PC-9 (cell line): ENCODE measurements around the gene PJA1. TPM values are rescaled to one million over a fixed set of nuclear protein-coding genes. Genes with fewer than 3 reads are reported as not detected.

Experiments
- Bru-seq: library from RNA; stranded (reverse); fragments of 400-500 nt; gene quantifications from one replicate; lab custom pipeline; 2021; lab: Mats Ljungman, UMichigan
- BruChase-seq, 2 experiments: library from RNA; stranded (reverse); fragments of 400-500 nt; gene quantifications; one replicate each; lab custom pipeline; 2021; lab: Mats Ljungman, UMichigan
- BruUV-seq: library from RNA; stranded (reverse); fragments of 400-500 nt; replicated peaks from 2 replicates; lab custom pipeline; 2021; lab: Mats Ljungman, UMichigan
- CTCF ChIA-PET: fragments of 300-600 bp; sonication (Branson Sonifier 250); formaldehyde crosslinking; loops from one replicate; lab custom pipeline; 2022; ENCODE audit warnings: antibody characterized with exemption; lab: Charles Lee
- POLR2A ChIA-PET: fragments of 300-600 bp; sonication (Branson Sonifier 250); formaldehyde crosslinking; loops from one replicate; lab custom pipeline; 2022; ENCODE audit warnings: antibody characterized with exemption; ENCODE audit not compliant: unreplicated experiment; lab: Charles Lee
- DNase-seq, 2 experiments: peaks; one replicate each; pipeline versions ENCODE4 v3.0.0 to v3.0.0-alpha.2; 2015 to 2022; ENCODE audit warnings: mixed read lengths in 1 of 2
- H2AFZ ChIP-seq: fragments of 200-600 bp; sonication (generic); 2 replicates; pipeline ENCODE4 v1.8.1; 2017; ENCODE audit warnings: antibody characterized with exemption
- H3F3A ChIP-seq: fragments of 200-600 bp; sonication (generic); 2 replicates; pipeline ENCODE4 v1.8.1; 2017; ENCODE audit warnings: antibody characterized with exemption, mild to moderate bottlenecking, low read depth; ENCODE audit not compliant: insufficient read depth
- H3K27ac ChIP-seq: fragments of 200-600 bp; sonication (generic); 2 replicates; pipeline ENCODE4 v1.6.1; 2016; ENCODE audit warnings: mixed run types
- H3K27me3 ChIP-seq: fragments of 200-600 bp; sonication (generic); 2 replicates; pipeline ENCODE4 v1.6.1; 2016; ENCODE audit warnings: low read depth, mixed run types; ENCODE audit not compliant: insufficient read depth
- H3K36me3 ChIP-seq: fragments of 200-600 bp; sonication (generic); 2 replicates; pipeline ENCODE4 v1.6.1; 2016; ENCODE audit warnings: low read depth, mixed run types
- H3K4me1 ChIP-seq: fragments of 200-600 bp; sonication (generic); replicated peaks from 2 replicates; pipeline ENCODE4 v1.6.1; 2016; ENCODE audit warnings: mixed run types; ENCODE audit not compliant: insufficient read depth
- H3K4me2 ChIP-seq: fragments of 200-600 bp; sonication (generic); 2 replicates; pipeline ENCODE4 v1.6.1; 2017; ENCODE audit warnings: mixed run types
- H3K4me3 ChIP-seq: fragments of 200-600 bp; sonication (generic); 2 replicates; pipeline ENCODE4 v1.6.1; 2016; ENCODE audit warnings: mixed run types
- H3K79me2 ChIP-seq: fragments of 200-600 bp; sonication (generic); 2 replicates; pipeline ENCODE4 v1.6.1; 2017; ENCODE audit warnings: low read depth, mixed run types
- H3K9me2 ChIP-seq: fragments of 200-600 bp; sonication (generic); 2 replicates; pipeline ENCODE4 v1.8.1; 2017; ENCODE audit warnings: mild to moderate bottlenecking; ENCODE audit not compliant: insufficient read depth
- H3K9me3 ChIP-seq: fragments of 200-600 bp; sonication (generic); 2 replicates; pipeline ENCODE4 v1.8.1; 2016; ENCODE audit warnings: low read depth; ENCODE audit not compliant: insufficient read depth
- H4K20me1 ChIP-seq: fragments of 200-600 bp; sonication (generic); 2 replicates; pipeline ENCODE4 v1.8.1; 2017; ENCODE audit not compliant: insufficient read depth
- EZH2 ChIP-seq: fragments of 200-600 bp; sonication (generic); IDR thresholded peaks from 2 replicates; pipeline ENCODE4 v1.8.0; 2017; ENCODE audit warnings: antibody characterized with exemption, low read depth
- intact Hi-C: fragments of 100-400 bp; cut with micrococcal nuclease; formaldehyde crosslinking; loops from one replicate; pipeline ENCODE4 v1.10.0; 2022; ENCODE audit not compliant: unreplicated experiment
- long read RNA-seq: library from polyadenylated mRNA; stranded (forward); transcript quantifications from one replicate; pipeline ENCODE4 v2.0.0, GENCODE V29; 2022
- total RNA-seq: library from RNA; stranded (reverse); gene quantifications from 2 replicates; pipeline ENCODE4 v1.2.3, GENCODE V29; 2021
- TF ChIP-seq, protein P1 (sequence below): fragments of 200-600 bp; sonication (generic); conservative IDR thresholded peaks from 2 replicates; pipeline ENCODE4 v1.6.1; 2017; ENCODE audit warnings: mixed run types, antibody characterized with exemption, mild to moderate bottlenecking, moderate library complexity

PJA1 gene, protein sequence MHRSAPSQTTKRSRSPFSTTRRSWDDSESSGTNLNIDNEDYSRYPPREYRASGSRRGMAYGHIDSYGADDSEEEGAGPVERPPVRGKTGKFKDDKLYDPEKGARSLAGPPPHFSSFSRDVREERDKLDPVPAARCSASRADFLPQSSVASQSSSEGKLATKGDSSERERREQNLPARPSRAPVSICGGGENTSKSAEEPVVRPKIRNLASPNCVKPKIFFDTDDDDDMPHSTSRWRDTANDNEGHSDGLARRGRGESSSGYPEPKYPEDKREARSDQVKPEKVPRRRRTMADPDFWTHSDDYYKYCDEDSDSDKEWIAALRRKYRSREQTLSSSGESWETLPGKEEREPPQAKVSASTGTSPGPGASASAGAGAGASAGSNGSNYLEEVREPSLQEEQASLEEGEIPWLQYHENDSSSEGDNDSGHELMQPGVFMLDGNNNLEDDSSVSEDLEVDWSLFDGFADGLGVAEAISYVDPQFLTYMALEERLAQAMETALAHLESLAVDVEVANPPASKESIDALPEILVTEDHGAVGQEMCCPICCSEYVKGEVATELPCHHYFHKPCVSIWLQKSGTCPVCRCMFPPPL
- total RNA-seq (22.7 and 27.7 TPM in 2 replicates), Bru-seq, nascent RNA (percentile 61 among the genes with signal in this experiment), BruChase-seq, experiment 1, labeled RNA remaining after a 2-hour chase (percentile 69 among the genes with signal in this experiment), BruChase-seq, experiment 2, labeled RNA remaining after a 6-hour chase (percentile 91 among the genes with signal in this experiment)
- long read RNA-seq, transcript PJA1-202 (2 exons, 2,672 nt), result major isoform, 58 of 88 reads
- long read RNA-seq, transcript PJA1-201 (2 exons, 2,755 nt), result minor isoform, 11 of 88 reads
- long read RNA-seq, transcript PJA1-203 (1 exons, 2,692 nt), result minor isoform, 11 of 88 reads
- long read RNA-seq, partial matches to known transcripts, result 0 of 88 reads
- long read RNA-seq, other reads (novel, unspliced or antisense), result 3 of 88 reads

DNA sequence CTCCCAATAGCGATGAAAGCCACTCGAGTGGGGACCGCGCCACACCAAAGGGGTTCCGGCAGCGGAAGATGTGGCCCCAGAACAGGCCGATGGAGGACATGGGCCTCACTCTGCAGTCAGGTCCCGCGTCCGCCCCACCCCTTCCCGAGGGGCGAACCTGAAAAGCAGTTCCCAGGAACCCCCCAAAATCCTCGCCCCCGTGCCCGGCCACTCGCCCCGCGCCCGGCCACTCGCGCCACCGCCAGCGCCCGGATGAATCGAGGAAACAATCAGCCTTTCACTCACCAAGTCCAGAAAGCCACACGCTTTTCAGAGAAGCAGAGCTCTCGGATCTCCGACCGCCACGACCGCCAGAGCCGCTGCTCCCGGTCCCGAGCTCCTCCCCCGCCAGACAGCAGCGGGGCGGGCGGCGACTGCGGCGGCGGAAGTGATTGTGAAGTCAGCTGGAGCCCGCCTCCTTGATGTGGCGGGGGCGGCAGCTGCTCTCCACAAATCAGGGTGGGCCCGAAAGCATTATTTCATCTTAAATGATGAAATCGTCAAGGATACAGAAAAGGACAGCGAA is at the start of gene PJA1:
Gene PJA1 (minus strand): TSS at position 367 of the 565 bp plus-strand sequence. CDS start 2,380 bp downstream, outside the sequence.
- Histone ChIP-seq H3K4me3 (peak within 1 kb of the TSS; percentile 62), H3F3A (no peaks in the 10 kb centered on the region), H3K9me2 (no peaks in the 10 kb centered on the region), H3K79me2 (no peaks in the 10 kb centered on the region), H4K20me1 (no peaks in the 10 kb centered on the region), H2AFZ (peak within 1 kb of the TSS; percentile 89), H3K27me3 (no peaks in the 10 kb centered on the region), H3K4me2 (peak within 1 kb of the TSS; percentile 89), H3K9me3 (no peaks in the 10 kb centered on the region), H3K27ac (no peak within 1 kb of the TSS), H3K4me1 (0 out of 2 replicates have a peak, but pooled peaks cover 8% of the 10 kb centered on the region), H3K36me3 (no peaks in the 10 kb centered on the region)
- peak; percentile 53 to 59 for DNase-seq
- POLR2A ChIA-PET, result interaction anchor here (0.6 kb wide), 2 partner anchors 14 to 732 kb away, joined by 4 to 7 read pairs; partner anchors contain the start of gene OPHN1
- intact Hi-C loops, result no loop called here
- CTCF ChIA-PET, result no interaction called here
- TF ChIP-seq, protein P1, sequence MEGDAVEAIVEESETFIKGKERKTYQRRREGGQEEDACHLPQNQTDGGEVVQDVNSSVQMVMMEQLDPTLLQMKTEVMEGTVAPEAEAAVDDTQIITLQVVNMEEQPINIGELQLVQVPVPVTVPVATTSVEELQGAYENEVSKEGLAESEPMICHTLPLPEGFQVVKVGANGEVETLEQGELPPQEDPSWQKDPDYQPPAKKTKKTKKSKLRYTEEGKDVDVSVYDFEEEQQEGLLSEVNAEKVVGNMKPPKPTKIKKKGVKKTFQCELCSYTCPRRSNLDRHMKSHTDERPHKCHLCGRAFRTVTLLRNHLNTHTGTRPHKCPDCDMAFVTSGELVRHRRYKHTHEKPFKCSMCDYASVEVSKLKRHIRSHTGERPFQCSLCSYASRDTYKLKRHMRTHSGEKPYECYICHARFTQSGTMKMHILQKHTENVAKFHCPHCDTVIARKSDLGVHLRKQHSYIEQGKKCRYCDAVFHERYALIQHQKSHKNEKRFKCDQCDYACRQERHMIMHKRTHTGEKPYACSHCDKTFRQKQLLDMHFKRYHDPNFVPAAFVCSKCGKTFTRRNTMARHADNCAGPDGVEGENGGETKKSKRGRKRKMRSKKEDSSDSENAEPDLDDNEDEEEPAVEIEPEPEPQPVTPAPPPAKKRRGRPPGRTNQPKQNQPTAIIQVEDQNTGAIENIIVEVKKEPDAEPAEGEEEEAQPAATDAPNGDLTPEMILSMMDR, result no peak
- TF ChIP-seq EZH2, result no peak
- BruUV-seq, result TSS peak; percentile 26

DNA sequence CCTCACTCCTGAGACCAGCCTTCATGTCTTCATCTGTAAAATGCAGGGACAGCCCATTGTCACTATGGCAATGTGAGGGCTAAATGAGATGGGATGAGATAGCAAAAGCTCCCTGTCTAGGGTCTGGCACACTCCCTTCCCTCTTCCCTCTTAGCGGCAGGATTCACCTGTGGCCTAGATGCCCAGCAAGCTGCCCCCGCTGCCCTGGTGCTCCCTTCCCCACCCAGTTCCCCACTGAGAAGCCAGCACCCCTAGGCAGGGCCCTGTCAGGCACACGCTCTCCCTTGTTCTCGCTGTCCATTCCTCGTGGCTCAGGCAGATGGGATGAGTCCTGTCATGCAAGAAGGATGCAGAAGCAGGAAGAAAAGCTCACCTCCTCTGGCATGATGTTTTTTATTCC is 49.2 kb upstream of the PJA1 start:
- Histone ChIP-seq H3K9me2 (no peaks in the 10 kb centered on the region), H3K4me1 (no peaks in the 10 kb centered on the region), H3K4me3 (no peak overlapping the region), H3K36me3 (no peaks in the 10 kb centered on the region), H3K79me2 (no peaks in the 10 kb centered on the region), H3K9me3 (no peaks in the 10 kb centered on the region), H3K27me3 (no peaks in the 10 kb centered on the region), H3K27ac (no peak overlapping the region), H3K4me2 (no peak overlapping the region), H4K20me1 (no peaks in the 10 kb centered on the region), H2AFZ (no peak overlapping the region), H3F3A (no peaks in the 10 kb centered on the region)
- ChIA-PET CTCF (no interaction called here), POLR2A (no interaction called here)
- no TSS peak for BruUV-seq
- no peak for DNase-seq
- intact Hi-C loops, result no loop called here
- TF ChIP-seq EZH2, result no peak
- TF ChIP-seq, protein P1, result no peak

DNA sequence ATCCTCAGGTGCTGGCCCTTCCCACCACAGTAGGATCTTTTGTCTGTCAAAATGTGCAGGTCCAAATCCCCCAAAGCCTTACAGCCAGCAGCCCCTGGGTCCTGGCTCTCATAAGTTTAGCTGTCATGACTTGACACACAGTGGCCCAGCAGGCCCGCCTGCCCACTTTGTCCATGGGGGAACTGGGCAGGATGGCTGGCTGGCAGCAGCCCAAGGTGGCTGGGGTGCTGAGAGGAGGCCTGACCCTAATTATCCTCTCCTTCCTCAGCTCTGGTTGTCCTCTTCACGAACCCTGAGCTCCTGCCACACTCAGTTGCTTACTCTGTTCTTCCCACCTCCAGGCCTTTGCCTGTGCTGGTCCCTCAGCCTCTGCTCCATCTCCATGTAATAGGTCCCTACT is 46.4 kb upstream of the PJA1 start:
- no peaks in the 10 kb centered on the region for H3K9me3 ChIP-seq
- H3K9me2 ChIP-seq, result no peaks in the 10 kb centered on the region
- H4K20me1 ChIP-seq, result no peaks in the 10 kb centered on the region
- ChIA-PET POLR2A (no interaction called here), CTCF (no interaction called here)
- no peaks in the 10 kb centered on the region for H3K4me1 ChIP-seq
- no peak overlapping the region for H3K4me3 ChIP-seq
- no peak for DNase-seq
- intact Hi-C loops, result no loop called here
- no peaks in the 10 kb centered on the region for H3K36me3 ChIP-seq
- no peak overlapping the region for H3K4me2 ChIP-seq
- no peaks in the 10 kb centered on the region for H3K79me2 ChIP-seq
- no TSS peak for BruUV-seq
- no peak overlapping the region for H3K27ac ChIP-seq
- H2AFZ ChIP-seq, result no peak overlapping the region
- H3F3A ChIP-seq, result no peaks in the 10 kb centered on the region
- no peak for TF ChIP-seq EZH2
- TF ChIP-seq, protein P1, result no peak
- H3K27me3 ChIP-seq, result no peaks in the 10 kb centered on the region
